HepG2 (cell line): ENCODE data around the gene USP2. TPM values are rescaled to one million over a fixed set of nuclear protein-coding genes. Genes with fewer than 3 reads are reported as not detected.

Source experiments
- ATAC-seq: fragments of 200-7000 bp; cut with Tn5 transposase; 3 replicates; pipeline ENCODE4 v1.9.1; 2020; ENCODE audit warnings: mild to moderate bottlenecking, moderate library complexity
- BruUV-seq: library from RNA; stranded (reverse); fragments of 400-500 nt; replicated peaks from 2 replicates; lab custom pipeline; 2021; lab: Mats Ljungman, UMichigan
- CTCF ChIA-PET: fragments of 300-600 bp; formaldehyde crosslinking; extraction: SDS; loops from one replicate; lab custom pipeline; 2021; ENCODE audit warnings: low total read pairs, inconsistent platforms, low intra/inter-chr PET ratio; lab: Yijun Ruan, JAX
- POLR2A ChIA-PET: fragments of 350-600 bp; sonication (Branson Sonifier 250); formaldehyde crosslinking; loops from one replicate; lab custom pipeline; 2020; ENCODE audit warnings: antibody characterized with exemption, inconsistent platforms; lab: Yijun Ruan, JAX
- DNase-seq: peaks from one replicate; pipeline ENCODE4 v3.0.0-alpha.2; 2015; ENCODE audit warnings: low spot score
- FAIRE-seq: peaks from 3 replicates; lab custom pipeline; 2011; peaks lifted over from hg19 to GRCh38; lab: Jason Lieb, UNC
- H2AFZ ChIP-seq: one replicate; pipeline ENCODE4 v1.6.1; 2011; ENCODE audit warnings: low read length, inconsistent platforms
- H3K27ac ChIP-seq: fragments of 300-600 bp; 3 replicates; pipeline ENCODE4 v1.8.0; 2011; ENCODE audit warnings: mixed run types, mild to moderate bottlenecking, mixed read lengths, low read length, inconsistent platforms; ENCODE audit not compliant: insufficient read depth; ENCODE audit errors: extremely low read length
- H3K27me3 ChIP-seq, 2 experiments: fragments of 200-600 bp in 1 of 2; 2 replicates in 1 of 2; 3 replicates in 1 of 2; pipeline versions ENCODE4 v1.6.0 to v1.8.0; 2011; ENCODE audit warnings: low read length in 2 of 2, mild to moderate bottlenecking in 2 of 2, moderate library complexity in 2 of 2, inconsistent platforms in 1 of 2; ENCODE audit not compliant: insufficient read depth in 2 of 2, control insufficient read depth in 1 of 2
- H3K36me3 ChIP-seq, 2 experiments: fragments of 200-600 bp in 1 of 2; replicated peaks in 1 of 2; 2 replicates in 1 of 2; 3 replicates in 1 of 2; pipeline versions ENCODE4 v1.5.1 to v1.8.0; 2011; ENCODE audit warnings: low read length in 2 of 2, inconsistent platforms in 1 of 2; ENCODE audit not compliant: insufficient read depth in 2 of 2, control insufficient read depth in 1 of 2
- H3K4me1 ChIP-seq: 2 replicates; pipeline ENCODE4 v1.5.1; 2012; ENCODE audit warnings: low read length, inconsistent platforms; ENCODE audit not compliant: insufficient read depth
- H3K4me2 ChIP-seq: 2 replicates; pipeline ENCODE4 v1.6.0; 2011; ENCODE audit warnings: low read depth, low read length, inconsistent platforms
- H3K4me3 ChIP-seq, 3 experiments: fragments of 200-600 bp in 1 of 3; sonication (generic), shearing (Covaris generic) in 1 of 3; replicated peaks in 1 of 3; 2 replicates each; pipeline ENCODE4 v1.5.1; 2011 to 2016; ENCODE audit warnings: low read length in 3 of 3, inconsistent platforms in 2 of 3, low read depth in 2 of 3, mild to moderate bottlenecking in 2 of 3, control low read depth in 1 of 3, mixed read lengths in 1 of 3; ENCODE audit not compliant: insufficient read depth in 1 of 3
- H3K79me2 ChIP-seq: one replicate; pipeline ENCODE4 v1.6.1; 2011; ENCODE audit warnings: low read length, inconsistent platforms; ENCODE audit not compliant: insufficient read depth
- H3K9ac ChIP-seq: 2 replicates; pipeline ENCODE4 v1.6.0; 2011; ENCODE audit warnings: mild to moderate bottlenecking, low read depth, low read length, inconsistent platforms; ENCODE audit not compliant: insufficient read depth
- H3K9me3 ChIP-seq: 2 replicates; pipeline ENCODE4 v1.5.1; 2012; ENCODE audit warnings: mild to moderate bottlenecking, low read length
- H4K20me1 ChIP-seq: 2 replicates; pipeline ENCODE4 v1.6.0; 2011; ENCODE audit warnings: inconsistent platforms, mild to moderate bottlenecking, low read length, moderate library complexity; ENCODE audit not compliant: insufficient read depth
- CEBPG ChIP-seq: IDR thresholded peaks from 2 replicates; pipeline ENCODE4 v1.6.1; 2016
- KMT2A ChIP-seq: sonication (generic); formaldehyde crosslinking; IDR thresholded peaks from 2 replicates; pipeline ENCODE4 v1.4.0; 2020; ENCODE audit warnings: missing genetic modification reagents
- NBN ChIP-seq: fragments of 450-650 bp; conservative IDR thresholded peaks from 2 replicates; pipeline ENCODE4 v1.6.1; 2017
- REPIN1 ChIP-seq: sonication (generic); formaldehyde crosslinking; IDR thresholded peaks from 2 replicates; pipeline ENCODE4 v1.8.0; 2022; ENCODE audit warnings: missing genetic modification reagents, low read depth, mild to moderate bottlenecking, borderline replicate concordance
- SP2 ChIP-seq: sonication (generic); formaldehyde crosslinking; IDR thresholded peaks from 2 replicates; pipeline ENCODE4 v1.5.1; 2020; ENCODE audit warnings: mild to moderate bottlenecking, missing genetic modification reagents
- SRSF9 ChIP-seq: fragments of 200-400 bp; formaldehyde crosslinking; IDR thresholded peaks from 2 replicates; pipeline ENCODE4 v1.6.1; 2018; ENCODE audit warnings: borderline replicate concordance, mild to moderate bottlenecking, low read depth, low read length; ENCODE audit not compliant: insufficient read depth, poor library complexity, severe bottlenecking
- TBL1XR1 ChIP-seq: fragments of 150-350 bp; IDR thresholded peaks from 2 replicates; pipeline ENCODE4 v1.6.1; 2014; ENCODE audit warnings: borderline replicate concordance, low read length; ENCODE audit not compliant: partially characterized antibody
- ZMYM4 ChIP-seq: sonication (generic); formaldehyde crosslinking; IDR thresholded peaks from 2 replicates; pipeline ENCODE4 v1.8.1; 2023; ENCODE audit warnings: mild to moderate bottlenecking, missing genetic modification reagents
- ZNF317 ChIP-seq: sonication (generic); formaldehyde crosslinking; IDR thresholded peaks from 2 replicates; pipeline ENCODE4 v1.5.0; 2020; ENCODE audit warnings: mild to moderate bottlenecking, missing genetic modification reagents
- ZSCAN20 ChIP-seq: sonication (generic); formaldehyde crosslinking; IDR thresholded peaks from 2 replicates; pipeline ENCODE4 v1.4.0; 2020; ENCODE audit warnings: missing genetic modification reagents, mild to moderate bottlenecking, borderline replicate concordance
- WGBS: methylation state at CpG from one replicate; pipeline ENCODE4 v1.1.6; 2017; ENCODE audit warnings: low lambda C conversion rate; 5-methylcytosine and 5-hydroxymethylcytosine counted together
- in situ Hi-C: cut with HindIII; loops from 2 replicates; pipeline ENCODE4 v1.10.0; 2017; ENCODE audit warnings: low pct_unique_long_range_greater_than_20kb; ENCODE audit not compliant: extremely low pct_ligation_motif_present
- intact Hi-C: fragments of 100-400 bp; cut with micrococcal nuclease; formaldehyde crosslinking; loops from one replicate; pipeline ENCODE4 v1.10.0; 2022; ENCODE audit not compliant: unreplicated experiment
- polyA plus RNA-seq, 8 experiments: library from polyadenylated mRNA; depleted of rRNA in 3 of 8; stranded (reverse) in 7 of 8; unstranded in 1 of 8; fragments of >200 nt; fragmentation: Illumina TruSeq in 4 of 8; extraction: Trizol in 4 of 8; gene quantifications; 2 replicates each; pipeline versions ENCODE4 v1.2.1 to v1.2.3, GENCODE V29; 2011 to 2016; ENCODE audit warnings: low read depth in 4 of 8, missing spikeins in 1 of 8, mixed read lengths in 1 of 8; ENCODE audit not compliant: insufficient read depth in 1 of 8
- total RNA-seq, 5 experiments: library from RNA; depleted of rRNA; stranded (reverse); fragments of >200 nt; fragmentation: Illumina TruSeq; extraction: Trizol; gene quantifications; 2 replicates each; pipeline ENCODE4 v1.2.3, GENCODE V29; 2016; ENCODE audit warnings: low read depth in 1 of 5
- TF ChIP-seq, protein P1 (sequence below): sonication (generic); formaldehyde crosslinking; IDR thresholded peaks from 2 replicates; pipeline ENCODE4 v1.4.0; 2020; ENCODE audit warnings: missing genetic modification reagents
- TF ChIP-seq, protein P2 (sequence below): sonication (generic); formaldehyde crosslinking; IDR thresholded peaks from 2 replicates; pipeline ENCODE4 v1.4.0; 2020; ENCODE audit warnings: mild to moderate bottlenecking, missing genetic modification reagents

USP2 gene
- total and polyA plus RNA-seq, 2 of the 13 experiments (the other 11 are each of a cell fraction or from before 2014, with no cell fraction given), result 2.5 to 6.0 TPM

DNA sequence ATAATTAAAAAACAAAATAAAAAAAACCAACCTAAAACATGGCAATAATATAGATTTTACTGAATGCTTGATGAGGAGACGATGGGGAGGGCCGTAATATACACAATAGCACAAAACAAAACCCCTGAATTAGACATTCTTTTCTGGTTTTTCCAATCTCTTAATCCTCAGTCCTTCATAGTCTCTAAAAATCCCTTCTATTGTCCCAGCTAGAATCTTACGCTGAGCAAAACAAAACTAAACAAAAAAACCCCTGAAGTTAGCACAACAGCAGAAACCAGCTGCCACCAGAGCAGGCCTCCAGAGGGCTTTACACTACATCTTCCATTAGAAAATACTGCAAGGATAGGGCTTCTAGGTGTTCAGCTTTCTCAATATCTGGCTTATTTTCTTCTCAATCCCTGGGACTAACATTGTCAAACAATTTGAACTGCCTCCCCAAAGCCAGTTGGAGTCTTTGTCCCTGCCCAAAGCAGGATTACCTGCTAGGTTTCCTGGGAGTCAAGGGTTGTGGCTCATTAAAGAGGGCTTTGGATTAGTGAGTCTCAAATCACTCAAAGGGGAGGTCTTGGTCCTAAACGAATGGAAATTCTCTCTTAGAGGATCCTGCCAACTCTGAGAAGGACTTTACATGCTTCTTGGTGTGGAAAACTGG is 49.3 kb downstream of the USP2 start (continued):
- TF ChIP-seq, protein P1, sequence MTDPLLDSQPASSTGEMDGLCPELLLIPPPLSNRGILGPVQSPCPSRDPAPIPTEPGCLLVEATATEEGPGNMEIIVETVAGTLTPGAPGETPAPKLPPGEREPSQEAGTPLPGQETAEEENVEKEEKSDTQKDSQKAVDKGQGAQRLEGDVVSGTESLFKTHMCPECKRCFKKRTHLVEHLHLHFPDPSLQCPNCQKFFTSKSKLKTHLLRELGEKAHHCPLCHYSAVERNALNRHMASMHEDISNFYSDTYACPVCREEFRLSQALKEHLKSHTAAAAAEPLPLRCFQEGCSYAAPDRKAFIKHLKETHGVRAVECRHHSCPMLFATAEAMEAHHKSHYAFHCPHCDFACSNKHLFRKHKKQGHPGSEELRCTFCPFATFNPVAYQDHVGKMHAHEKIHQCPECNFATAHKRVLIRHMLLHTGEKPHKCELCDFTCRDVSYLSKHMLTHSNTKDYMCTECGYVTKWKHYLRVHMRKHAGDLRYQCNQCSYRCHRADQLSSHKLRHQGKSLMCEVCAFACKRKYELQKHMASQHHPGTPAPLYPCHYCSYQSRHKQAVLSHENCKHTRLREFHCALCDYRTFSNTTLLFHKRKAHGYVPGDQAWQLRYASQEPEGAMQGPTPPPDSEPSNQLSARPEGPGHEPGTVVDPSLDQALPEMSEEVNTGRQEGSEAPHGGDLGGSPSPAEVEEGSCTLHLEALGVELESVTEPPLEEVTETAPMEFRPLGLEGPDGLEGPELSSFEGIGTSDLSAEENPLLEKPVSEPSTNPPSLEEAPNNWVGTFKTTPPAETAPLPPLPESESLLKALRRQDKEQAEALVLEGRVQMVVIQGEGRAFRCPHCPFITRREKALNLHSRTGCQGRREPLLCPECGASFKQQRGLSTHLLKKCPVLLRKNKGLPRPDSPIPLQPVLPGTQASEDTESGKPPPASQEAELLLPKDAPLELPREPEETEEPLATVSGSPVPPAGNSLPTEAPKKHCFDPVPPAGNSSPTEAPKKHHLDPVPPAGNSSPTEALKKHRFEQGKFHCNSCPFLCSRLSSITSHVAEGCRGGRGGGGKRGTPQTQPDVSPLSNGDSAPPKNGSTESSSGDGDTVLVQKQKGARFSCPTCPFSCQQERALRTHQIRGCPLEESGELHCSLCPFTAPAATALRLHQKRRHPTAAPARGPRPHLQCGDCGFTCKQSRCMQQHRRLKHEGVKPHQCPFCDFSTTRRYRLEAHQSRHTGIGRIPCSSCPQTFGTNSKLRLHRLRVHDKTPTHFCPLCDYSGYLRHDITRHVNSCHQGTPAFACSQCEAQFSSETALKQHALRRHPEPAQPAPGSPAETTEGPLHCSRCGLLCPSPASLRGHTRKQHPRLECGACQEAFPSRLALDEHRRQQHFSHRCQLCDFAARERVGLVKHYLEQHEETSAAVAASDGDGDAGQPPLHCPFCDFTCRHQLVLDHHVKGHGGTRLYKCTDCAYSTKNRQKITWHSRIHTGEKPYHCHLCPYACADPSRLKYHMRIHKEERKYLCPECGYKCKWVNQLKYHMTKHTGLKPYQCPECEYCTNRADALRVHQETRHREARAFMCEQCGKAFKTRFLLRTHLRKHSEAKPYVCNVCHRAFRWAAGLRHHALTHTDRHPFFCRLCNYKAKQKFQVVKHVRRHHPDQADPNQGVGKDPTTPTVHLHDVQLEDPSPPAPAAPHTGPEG, result no peak
- TF ChIP-seq, protein P2, sequence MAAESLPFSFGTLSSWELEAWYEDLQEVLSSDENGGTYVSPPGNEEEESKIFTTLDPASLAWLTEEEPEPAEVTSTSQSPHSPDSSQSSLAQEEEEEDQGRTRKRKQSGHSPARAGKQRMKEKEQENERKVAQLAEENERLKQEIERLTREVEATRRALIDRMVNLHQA, result no peak
- TF ChIP-seq REPIN1 (CRISPR knock-in tag) (no peak), ZMYM4 (CRISPR knock-in tag) (no peak)

DNA sequence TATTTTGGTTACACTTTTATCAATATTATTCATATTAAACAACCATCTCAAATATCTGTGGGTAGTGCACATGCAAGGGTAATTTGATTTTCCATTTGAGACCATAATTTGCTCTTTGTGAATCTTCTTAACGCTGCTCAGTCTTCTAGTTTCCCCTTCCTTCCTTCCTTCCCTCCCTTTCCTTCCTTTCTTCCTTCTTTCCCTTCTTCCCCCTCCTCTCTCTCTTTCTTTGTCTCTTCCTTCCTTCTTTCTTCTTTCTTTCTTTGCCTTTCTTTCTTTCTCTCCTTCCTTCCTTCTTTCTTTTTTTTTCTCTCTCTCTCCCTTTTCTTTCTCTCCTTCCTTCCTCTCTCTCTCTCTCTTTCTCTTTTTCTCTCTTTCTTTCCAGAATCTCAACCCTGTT is 51.3 kb downstream of the USP2 start:
- ChIA-PET CTCF (no interaction called here), POLR2A (no interaction called here)
- no peak overlapping the region for H3K4me3 ChIP-seq
- H2AFZ ChIP-seq, result no peak overlapping the region
- H3K36me3 ChIP-seq, result no peaks in the 10 kb centered on the region
- H3K9ac ChIP-seq, result no peak overlapping the region
- WGBS, result 5% methylated on average over 1 of the region's 1 CpG
- intact Hi-C loops, result loop anchor here (5.0 kb wide), 1 partner anchor 142 kb away; no protein-coding TSS in a partner anchor
- H3K79me2 ChIP-seq, result peaks cover 7% of the 10 kb centered on the region
- in situ Hi-C loops, result loop anchor here (10.0 kb wide), 1 partner anchor 145 kb away; no protein-coding TSS in a partner anchor
- H4K20me1 ChIP-seq, result no peaks in the 10 kb centered on the region
- H3K27me3 ChIP-seq, result no peaks in the 10 kb centered on the region; a peak in 1 of 5 replicates
- ATAC-seq (no peak), DNase-seq (no peak), FAIRE-seq (no peak)
- no peak overlapping the region for H3K4me2 ChIP-seq
- H3K27ac ChIP-seq, result no peak overlapping the region
- no TSS peak for BruUV-seq
- no peaks in the 10 kb centered on the region for H3K9me3 ChIP-seq
- peaks cover 18% of the 10 kb centered on the region for H3K4me1 ChIP-seq
- no peak for TF ChIP-seq ZSCAN20 (CRISPR knock-in tag)
- no peak for TF ChIP-seq SRSF9
- TF ChIP-seq CEBPG, result no peak
- TF ChIP-seq TBL1XR1, result no peak
- no peak for TF ChIP-seq ZNF317 (CRISPR knock-in tag)
- TF ChIP-seq NBN, result no peak
- no peak for TF ChIP-seq SP2
- no peak for TF ChIP-seq KMT2A (CRISPR knock-in tag)
